IPS DF 6.9 (cell line): Measurements from ENCODE around the gene AP4M1.
"Not testable (repeated sequence)": the region's sequence is repeated elsewhere in the genome, so short reads cannot be mapped to it uniquely, and the experiment has no call there.

Experiments
- DNase-seq: peaks from one replicate; pipeline ENCODE4 v3.0.0-alpha.2; 2013; ENCODE audit warnings: low read depth, low spot score
- H3K27ac ChIP-seq: one replicate; pipeline ENCODE4 v1.5.1; 2013; ENCODE audit warnings: low read length, control low read depth
- H3K27me3 ChIP-seq: 2 replicates; pipeline ENCODE4 v1.6.1; 2013; ENCODE audit warnings: mild to moderate bottlenecking, low read length; ENCODE audit not compliant: control insufficient read depth, insufficient read depth
- H3K36me3 ChIP-seq: 2 replicates; pipeline ENCODE4 v1.6.1; 2013; ENCODE audit warnings: low read length; ENCODE audit not compliant: control insufficient read depth, insufficient read depth
- H3K4me1 ChIP-seq: 2 replicates; pipeline ENCODE4 v1.6.1; 2013; ENCODE audit warnings: low read length; ENCODE audit not compliant: control insufficient read depth, insufficient read depth
- H3K4me3 ChIP-seq: 2 replicates; pipeline ENCODE4 v1.5.1; 2013; ENCODE audit warnings: mild to moderate bottlenecking, low read length
- H3K9me3 ChIP-seq: 2 replicates; pipeline ENCODE4 v1.6.1; 2013; ENCODE audit warnings: low read length, inconsistent platforms; ENCODE audit not compliant: control insufficient read depth, insufficient read depth
- WGBS: extraction: QIAGEN DNeasy Blood & Tissue Kit; methylation state at CpG from one replicate; pipeline ENCODE4 v1.1.7; 2013; ENCODE audit warnings: mixed read lengths, missing lambda C conversion rate; ENCODE audit not compliant: insufficient read length, insufficient coverage; 5-methylcytosine and 5-hydroxymethylcytosine counted together

AP4M1 gene

GRCh38 chr7:100122568-100122967 lies 21.1 kb downstream of the AP4M1 start:
- Histone ChIP-seq H3K4me1 (no peaks in the 10 kb centered on the region), H3K27ac (no peak overlapping the region), H3K36me3 (no peaks in the 10 kb centered on the region), H3K9me3 (no peaks in the 10 kb centered on the region), H3K4me3 (no peak overlapping the region), H3K27me3 (no peaks in the 10 kb centered on the region)
- DNase-seq, result no peak
- no CpG with 5 or more reads among the region's 1 CpG for WGBS

- H3K9me3 ChIP-seq, result no peaks in the 10 kb centered on the region
- no peak for DNase-seq
- no peaks in the 10 kb centered on the region for H3K4me1 ChIP-seq
- H3K36me3 ChIP-seq, result no peaks in the 10 kb centered on the region
- no CpG with 5 or more reads among the region's 4 CpGs for WGBS
- no peak overlapping the region for H3K27ac ChIP-seq
- no peak overlapping the region for H3K4me3 ChIP-seq
- H3K27me3 ChIP-seq, result no peaks in the 10 kb centered on the region
These were observed 23.1 kb downstream of the AP4M1 start for GRCh38 chr7:100124301-100125230.

GRCh38 chr7:100126239-100126930 lies 24.9 kb downstream of the AP4M1 start:
- peak overlapping the region; percentile 63; the same call in 1 of the 2 replicates for H3K4me3 ChIP-seq
- H3K36me3 ChIP-seq, result no peaks in the 10 kb centered on the region
- no CpG with 5 or more reads among the region's 29 CpGs for WGBS
- DNase-seq, result no peak
- H3K9me3 ChIP-seq, result no peaks in the 10 kb centered on the region
- H3K27ac ChIP-seq, result no peak overlapping the region
- no peaks in the 10 kb centered on the region for H3K27me3 ChIP-seq
- H3K4me1 ChIP-seq, result no peaks in the 10 kb centered on the region

DNA sequence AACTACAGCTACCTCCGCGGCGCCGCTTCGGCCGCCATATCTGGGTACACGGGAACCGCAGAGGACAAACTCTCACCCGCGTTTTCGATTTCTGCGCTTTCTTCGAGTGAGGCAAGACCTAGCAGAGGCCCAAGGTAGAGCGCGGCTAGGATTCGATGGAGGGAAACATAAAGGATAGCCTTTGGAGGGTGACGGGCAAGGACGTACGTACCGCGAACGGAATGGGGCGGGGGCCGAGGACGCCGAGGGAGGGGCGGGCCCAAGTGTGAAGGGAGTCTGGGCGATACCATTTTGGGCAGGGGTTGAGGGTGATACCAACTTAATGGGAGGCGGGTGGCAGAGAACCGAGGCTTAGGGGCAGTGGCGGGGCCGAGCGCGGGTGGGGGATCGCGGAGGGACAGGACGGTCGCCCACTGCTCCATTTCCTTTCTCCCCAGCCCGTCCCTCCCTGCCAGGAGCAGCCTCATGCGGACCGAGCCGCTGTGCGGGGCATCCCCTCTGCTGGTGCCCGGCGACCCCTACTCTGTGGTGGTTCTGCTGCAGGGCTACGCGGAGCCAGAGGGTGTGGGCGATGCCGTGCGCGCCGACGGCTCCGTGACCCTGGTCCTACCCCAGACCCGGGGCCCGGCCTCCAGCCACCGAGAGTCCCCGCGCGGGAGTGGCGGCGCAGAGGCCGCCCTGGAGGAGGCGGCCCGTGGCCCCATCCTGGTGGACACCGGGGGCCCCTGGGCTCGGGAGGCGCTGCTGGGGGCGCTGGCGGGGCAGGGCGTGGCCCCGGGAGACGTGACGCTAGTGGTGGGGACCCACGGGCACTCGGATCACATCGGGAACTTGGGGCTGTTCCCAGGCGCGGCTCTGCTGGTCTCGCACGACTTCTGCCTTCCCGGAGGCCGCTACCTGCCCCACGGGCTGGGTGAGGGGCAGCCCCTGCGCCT lies 25.8 kb downstream of the AP4M1 start, which contains the start of gene MBLAC1:
MBLAC1 (plus strand) TSS at position 37 of the 935 bp plus-strand sequence; CDS start at position 466, 429 bp downstream.
- no peaks in the 10 kb centered on the region for H3K4me1 ChIP-seq
- no peak within 1 kb of the TSS for H3K27ac ChIP-seq
- no peaks in the 10 kb centered on the region for H3K36me3 ChIP-seq
- H3K9me3 ChIP-seq, result no peaks in the 10 kb centered on the region
- peak within 1 kb of the TSS; percentile 63 for H3K4me3 ChIP-seq
- WGBS, result no CpG with 5 or more reads among the region's 85 CpGs
- DNase-seq, result peak; percentile 72
- no peaks in the 10 kb centered on the region for H3K27me3 ChIP-seq

- Histone ChIP-seq H3K36me3 (no peaks in the 10 kb centered on the region), H3K27me3 (no peaks in the 10 kb centered on the region), H3K27ac (no peak overlapping the region), H3K4me3 (peak overlapping the region; percentile 63; the same call in 1 of the 2 replicates), H3K4me1 (no peaks in the 10 kb centered on the region), H3K9me3 (no peaks in the 10 kb centered on the region)
- no CpG with 5 or more reads among the region's 37 CpGs for WGBS
- DNase-seq, result no peak
These were observed 26.6 kb downstream of the AP4M1 start for GRCh38 chr7:100127866-100128636.

DNA sequence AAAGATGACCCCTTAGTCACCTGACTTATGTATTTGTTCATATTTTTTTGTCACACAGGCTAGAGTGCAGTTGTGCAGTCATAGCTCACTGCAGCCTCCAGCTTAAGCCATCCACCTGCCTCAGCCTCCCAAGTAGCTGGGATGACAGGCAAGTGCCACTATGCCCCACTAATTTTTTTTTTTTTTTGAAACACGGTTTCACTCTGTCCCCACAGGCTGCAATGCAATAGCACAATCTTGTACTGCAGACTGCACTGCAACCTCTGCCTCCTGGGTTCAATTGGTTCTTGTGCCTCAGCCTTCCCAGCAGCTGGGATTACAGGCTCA lies 27.2 kb downstream of the AP4M1 start:
- H3K4me1 ChIP-seq, result no peaks in the 10 kb centered on the region
- DNase-seq, result no peak
- no peaks in the 10 kb centered on the region for H3K36me3 ChIP-seq
- H3K9me3 ChIP-seq, result no peaks in the 10 kb centered on the region
- H3K4me3 ChIP-seq, result no peak overlapping the region
- no peak overlapping the region for H3K27ac ChIP-seq
- H3K27me3 ChIP-seq, result no peaks in the 10 kb centered on the region
- WGBS, result no CpG with 5 or more reads among the region's 1 CpG

GRCh38 chr7:100130220-100130607 lies 28.8 kb downstream of the AP4M1 start:
- H3K27ac ChIP-seq, H3K27me3 ChIP-seq, H3K36me3 ChIP-seq, DNase-seq, H3K9me3 ChIP-seq, H3K4me1 ChIP-seq, H3K4me3 ChIP-seq: not testable (repeated sequence)
- WGBS, result no CpG with 5 or more reads among the region's 1 CpG

GRCh38 chr7:100130608-100131453 lies 29.4 kb downstream of the AP4M1 start:
- no peaks in the 10 kb centered on the region for H3K9me3 ChIP-seq
- peak; percentile 55 for DNase-seq
- H3K4me1 ChIP-seq, result no peaks in the 10 kb centered on the region
- no peaks in the 10 kb centered on the region for H3K27me3 ChIP-seq
- H3K36me3 ChIP-seq, result no peaks in the 10 kb centered on the region
- H3K27ac ChIP-seq, result no peak overlapping the region
- H3K4me3 ChIP-seq, result no peak overlapping the region
- WGBS, result no CpG with 5 or more reads among the region's 24 CpGs

DNA sequence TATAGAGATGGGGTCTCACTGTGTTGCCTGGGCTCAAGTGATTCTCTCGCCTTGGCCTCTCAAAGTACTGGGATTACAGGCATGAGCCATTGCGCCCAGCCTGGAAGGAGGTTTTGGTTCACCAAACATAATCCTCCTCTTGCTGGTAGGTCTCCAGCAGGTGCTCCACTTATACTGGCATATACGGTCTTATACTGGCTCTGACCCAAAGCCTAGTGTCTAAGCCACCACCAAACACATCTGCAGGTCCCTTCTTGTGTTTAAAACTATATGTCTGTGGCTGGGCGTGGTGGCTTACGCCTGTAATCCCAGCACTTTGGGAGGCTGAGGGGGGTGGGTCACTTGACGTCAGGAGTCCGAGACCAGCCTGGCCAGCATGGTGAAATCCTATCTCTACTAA lies 30.7 kb downstream of the AP4M1 start:
- no peak for DNase-seq
- Histone ChIP-seq H3K4me3 (no peak overlapping the region), H3K4me1 (no peaks in the 10 kb centered on the region), H3K36me3 (no peaks in the 10 kb centered on the region), H3K27ac (no peak overlapping the region), H3K27me3 (no peaks in the 10 kb centered on the region), H3K9me3 (no peaks in the 10 kb centered on the region)
- WGBS, result no CpG with 5 or more reads among the region's 7 CpGs
